CD4-positive, CD25-positive, alpha-beta regulatory T cell (primary cell): Measurements from ENCODE around the gene RPL18. TPM values are rescaled to one million over a fixed set of nuclear protein-coding genes. Genes with fewer than 3 reads are reported as not detected.
"Not testable (repeated sequence)": the region's sequence is repeated elsewhere in the genome, so short reads cannot be mapped to it uniquely, and the experiment has no call there.

Experiments used
- ATAC-seq, 2 donors: fragments of 150-1000 bp; cut with Tn5 transposase; one replicate each; pipeline ENCODE4 v1.10.0; 2021; ENCODE audit warnings: low read depth in 2 of 2, moderate number of reproducible peaks in 2 of 2, moderate library complexity in 1 of 2
- DNase-seq, 3 donors: peaks; one replicate each; pipeline versions ENCODE4 v3.0.0 to v3.0.0-alpha.2; 2012 to 2022; ENCODE audit warnings: mixed read lengths in 1 of 3
- H3K27ac ChIP-seq: one replicate; pipeline ENCODE4 v1.7.0; 2013; ENCODE audit warnings: mild to moderate bottlenecking, low read length; ENCODE audit not compliant: insufficient read depth, poor library complexity, severe bottlenecking
- H3K27me3 ChIP-seq: one replicate; pipeline ENCODE4 v1.7.0; 2013; ENCODE audit warnings: low read length; ENCODE audit not compliant: control insufficient read depth, insufficient read depth
- H3K36me3 ChIP-seq: one replicate; pipeline ENCODE4 v1.7.0; 2013; ENCODE audit warnings: mild to moderate bottlenecking, low read length, moderate library complexity; ENCODE audit not compliant: control insufficient read depth, insufficient read depth
- H3K4me1 ChIP-seq: 2 replicates; pipeline ENCODE4 v1.7.0; 2013; ENCODE audit warnings: mild to moderate bottlenecking, low read length; ENCODE audit not compliant: insufficient read depth, control insufficient read depth, poor library complexity, severe bottlenecking
- H3K4me3 ChIP-seq: one replicate; pipeline ENCODE4 v1.7.0; 2013; ENCODE audit warnings: low read depth, mild to moderate bottlenecking, low read length, moderate library complexity
- H3K9me3 ChIP-seq, 2 experiments: 1 replicate in 1 of 2; 2 replicates in 1 of 2; pipeline ENCODE4 v1.7.0; 2013; ENCODE audit warnings: low read length in 2 of 2, mild to moderate bottlenecking in 1 of 2, moderate library complexity in 1 of 2; ENCODE audit not compliant: control insufficient read depth in 2 of 2
- H3K27ac Mint-ChIP-seq, 3 donors: one replicate each; pipeline ENCODE4 v1.8.0; 2020 to 2022; ENCODE audit warnings: mild to moderate bottlenecking in 3 of 3, mixed read lengths in 3 of 3, moderate library complexity in 2 of 3
- H3K27me3 Mint-ChIP-seq: one replicate; pipeline ENCODE4 v1.8.0; 2022; ENCODE audit warnings: mild to moderate bottlenecking, mixed read lengths
- H3K36me3 Mint-ChIP-seq: one replicate; pipeline ENCODE4 v1.8.0; 2020; ENCODE audit warnings: mixed read lengths
- H3K4me1 Mint-ChIP-seq, 4 donors: one replicate each; pipeline ENCODE4 v1.8.0; 2020 to 2022; ENCODE audit warnings: mixed read lengths in 4 of 4, mild to moderate bottlenecking in 1 of 4
- H3K4me3 Mint-ChIP-seq, 4 donors: one replicate each; pipeline ENCODE4 v1.8.0; 2020 to 2022; ENCODE audit warnings: mild to moderate bottlenecking in 4 of 4, mixed read lengths in 4 of 4, moderate library complexity in 3 of 4
- H3K9me3 Mint-ChIP-seq, 7 donors: one replicate each; pipeline ENCODE4 v1.8.0; 2020 to 2022; ENCODE audit warnings: mixed read lengths in 7 of 7, mild to moderate bottlenecking in 3 of 7, moderate library complexity in 2 of 7
- polyA plus RNA-seq, 4 donors: library from polyadenylated mRNA; unstranded; fragments of 300-500 nt; fragmentation: Illumina TruSeq; gene quantifications; one replicate each; pipeline ENCODE4 v1.2.3, GENCODE V29; 2021
- total RNA-seq: library from RNA; stranded (reverse); gene quantifications from one replicate; pipeline ENCODE4 v1.2.3, GENCODE V29; 2022

Gene RPL18
- total and polyA plus RNA-seq, 5 donors from 2014 or later = 1,618 to 2,428 (median 1,903) TPM

- peak overlapping the region; percentile 58 for H3K27ac ChIP-seq
- no peaks in the 10 kb centered on the region for H3K9me3 Mint-ChIP-seq
- DNase-seq (peak; percentile 70 to 91 (median 85)), ATAC-seq (peak; percentile 85 to 89)
- H3K9me3 ChIP-seq = no peaks in the 10 kb centered on the region
- peak overlapping the region; percentile 49 to 90 (median 76) for H3K4me3 Mint-ChIP-seq
- H3K27me3 ChIP-seq = no peaks in the 10 kb centered on the region
- H3K4me3 ChIP-seq = peak overlapping the region; percentile 81
- peaks cover 5 to 12% (median 8%) of the 10 kb centered on the region in 4 donors for H3K4me1 Mint-ChIP-seq
- no peaks in the 10 kb centered on the region for H3K36me3 Mint-ChIP-seq
- no peaks in the 10 kb centered on the region for H3K36me3 ChIP-seq
- peaks cover 9% of the 10 kb centered on the region for H3K4me1 ChIP-seq
- peak overlapping the region; percentile 90 to 98 (median 93) for H3K27ac Mint-ChIP-seq
- peaks cover 5% of the 10 kb centered on the region for H3K27me3 Mint-ChIP-seq
These were observed 42.1 kb upstream of the RPL18 start for GRCh38 chr19:48660852-48661710.

GRCh38 chr19:48659768-48660167 lies 40.8 kb upstream of the RPL18 start:
- no peaks in the 10 kb centered on the region for H3K27me3 ChIP-seq

GRCh38 chr19:48658483-48658882 lies 39.5 kb upstream of the RPL18 start:
- H3K27me3 Mint-ChIP-seq = peaks cover 5% of the 10 kb centered on the region
- H3K9me3 Mint-ChIP-seq = no peaks in the 10 kb centered on the region
- no peaks in the 10 kb centered on the region for H3K36me3 Mint-ChIP-seq
- ATAC-seq (no peak), DNase-seq (no peak)
- no peaks in the 10 kb centered on the region for H3K27me3 ChIP-seq
- no peaks in the 10 kb centered on the region for H3K36me3 ChIP-seq
- peaks cover 9% of the 10 kb centered on the region for H3K4me1 ChIP-seq
- no peak overlapping the region for H3K4me3 ChIP-seq
- H3K4me3 Mint-ChIP-seq = no peak overlapping the region
- H3K4me1 Mint-ChIP-seq = peaks cover 5 to 16% (median 8%) of the 10 kb centered on the region in 4 donors
- H3K9me3 ChIP-seq = no peaks in the 10 kb centered on the region
- H3K27ac Mint-ChIP-seq = no peak overlapping the region
- no peak overlapping the region for H3K27ac ChIP-seq

More at GRCh38 chr19:48659768-48660167, 40.8 kb upstream of the RPL18 start:
- Mint-ChIP-seq H3K4me3 (no peak overlapping the region), H3K9me3 (no peaks in the 10 kb centered on the region), H3K4me1 (peaks cover 5 to 12% (median 8%) of the 10 kb centered on the region in 4 donors), H3K27me3 (peaks cover 5% of the 10 kb centered on the region), H3K27ac (no peak overlapping the region), H3K36me3 (no peaks in the 10 kb centered on the region)
- no peak for DNase-seq
- no peak for ATAC-seq
- H3K9me3 ChIP-seq = no peaks in the 10 kb centered on the region
- peaks cover 9% of the 10 kb centered on the region for H3K4me1 ChIP-seq
- H3K27ac ChIP-seq = no peak overlapping the region
- no peaks in the 10 kb centered on the region for H3K36me3 ChIP-seq
- no peak overlapping the region for H3K4me3 ChIP-seq

- not testable (repeated sequence) for DNase-seq, ATAC-seq, H3K27ac Mint-ChIP-seq, H3K36me3 ChIP-seq, H3K9me3 Mint-ChIP-seq, H3K9me3 ChIP-seq, H3K4me1 ChIP-seq, H3K27ac ChIP-seq, H3K27me3 Mint-ChIP-seq, H3K27me3 ChIP-seq, H3K4me3 Mint-ChIP-seq, H3K36me3 Mint-ChIP-seq, H3K4me3 ChIP-seq
- peaks cover 5 to 17% (median 8%) of the 10 kb centered on the region in 4 donors for H3K4me1 Mint-ChIP-seq
These were observed 38.9 kb upstream of the RPL18 start for GRCh38 chr19:48657828-48658227.

- no peaks in the 10 kb centered on the region for H3K27me3 ChIP-seq
- H3K4me1 ChIP-seq = peaks cover 9% of the 10 kb centered on the region
- Mint-ChIP-seq H3K27me3 (peaks cover 5% of the 10 kb centered on the region), H3K4me3 (no peak overlapping the region), H3K4me1 (peaks cover 5 to 19% (median 10%) of the 10 kb centered on the region in 4 donors), H3K9me3 (no peaks in the 10 kb centered on the region), H3K36me3 (no peaks in the 10 kb centered on the region), H3K27ac (no peak overlapping the region)
- no peaks in the 10 kb centered on the region for H3K36me3 ChIP-seq
- H3K4me3 ChIP-seq = no peak overlapping the region
- DNase-seq (no peak), ATAC-seq (no peak)
- no peaks in the 10 kb centered on the region for H3K9me3 ChIP-seq
- no peak overlapping the region for H3K27ac ChIP-seq
These were observed 38.0 kb upstream of the RPL18 start for GRCh38 chr19:48656840-48657474.

GRCh38 chr19:48654299-48655059 lies 35.5 kb upstream of the RPL18 start:
- peak overlapping the region in 1 of 4 donors; percentile 56 for H3K4me3 Mint-ChIP-seq
- H3K4me1 ChIP-seq = peaks cover 2% of the 10 kb centered on the region
- no peak overlapping the region for H3K27ac ChIP-seq
- peaks cover 5% of the 10 kb centered on the region for H3K27me3 Mint-ChIP-seq
- no peaks in the 10 kb centered on the region for H3K27me3 ChIP-seq
- peaks cover 0 to 2% (median 0%) of the 10 kb centered on the region in 7 donors for H3K9me3 Mint-ChIP-seq
- H3K36me3 ChIP-seq = no peaks in the 10 kb centered on the region
- H3K4me3 ChIP-seq = no peak overlapping the region
- H3K27ac Mint-ChIP-seq = peak overlapping the region in 1 of 3 donors; percentile 67
- ATAC-seq (no peak), DNase-seq (no peak)
- no peaks in the 10 kb centered on the region for H3K9me3 ChIP-seq
- H3K4me1 Mint-ChIP-seq = peaks cover 0 to 21% (median 9%) of the 10 kb centered on the region in 4 donors
- no peaks in the 10 kb centered on the region for H3K36me3 Mint-ChIP-seq

GRCh38 chr19:48651683-48652048 lies 32.7 kb upstream of the RPL18 start:
- Histone ChIP-seq H3K27ac (no peak overlapping the region), H3K36me3 (no peaks in the 10 kb centered on the region), H3K9me3 (no peaks in the 10 kb centered on the region), H3K4me1 (peaks cover 17% of the 10 kb centered on the region), H3K27me3 (no peaks in the 10 kb centered on the region), H3K4me3 (no peak overlapping the region)
- Mint-ChIP-seq H3K27ac (peak overlapping the region; percentile 20 to 75 (median 63)), H3K27me3 (no peaks in the 10 kb centered on the region), H3K4me1 (peaks cover 12 to 46% (median 27%) of the 10 kb centered on the region in 4 donors), H3K9me3 (peaks cover 0 to 2% (median 0%) of the 10 kb centered on the region in 7 donors), H3K36me3 (no peaks in the 10 kb centered on the region), H3K4me3 (no peak overlapping the region)
- no peak for ATAC-seq
- DNase-seq = no peak
